Transverse colon (tissue), 3 donors: ENCODE data around the gene DRD2.

ENCODE experiments used
- EP300 ChIP-seq: sonication (generic); formaldehyde crosslinking; IDR thresholded peaks from one replicate; pipeline ENCODE4 v1.6.1; 2017; ENCODE audit warnings: antibody characterized with exemption, low read depth
- TF ChIP-seq, protein P1 (sequence below), 5 experiments: fragments of 200-600 bp in 3 of 5; fragments of 450-650 bp in 2 of 5; sonication (generic) in 3 of 5; IDR thresholded peaks; 1 replicate in 2 of 5; 2 replicates in 3 of 5; pipeline ENCODE4 v1.5.1; 2016 to 2017; ENCODE audit warnings: antibody characterized with exemption in 5 of 5, inconsistent platforms in 3 of 5, mild to moderate bottlenecking in 2 of 5, moderate library complexity in 1 of 5

DNA sequence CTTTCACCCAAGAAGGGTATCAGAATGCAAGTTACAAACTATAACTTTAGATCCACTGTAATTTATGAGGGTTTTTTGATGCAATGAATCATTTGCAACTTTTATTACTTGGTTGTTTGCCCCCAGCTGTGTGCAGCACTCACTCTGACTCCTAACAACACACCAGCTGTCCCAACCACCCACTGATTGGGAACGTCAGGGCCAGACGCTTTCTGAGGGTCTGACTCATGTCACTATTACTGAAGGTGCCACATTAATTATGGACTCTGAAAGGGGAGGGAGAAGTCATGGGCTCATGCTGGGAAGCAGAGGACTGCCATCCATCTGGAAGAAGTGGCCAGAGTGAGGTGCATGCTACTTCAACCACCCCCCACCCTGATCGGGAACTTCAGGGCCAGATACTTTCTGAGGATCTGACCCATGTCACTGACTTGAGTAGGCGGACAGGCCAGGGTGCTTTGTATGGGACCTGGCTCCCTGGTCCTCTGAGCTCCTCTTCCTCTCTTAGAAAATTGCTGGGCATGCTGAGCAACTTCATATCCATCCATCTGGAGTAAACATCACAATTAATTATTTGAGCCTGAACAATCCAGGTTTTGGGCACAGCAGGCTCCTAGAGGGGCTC, 44.9 kb upstream of the DRD2 start:
- TF ChIP-seq EP300 = no peak
- TF ChIP-seq, protein P1, sequence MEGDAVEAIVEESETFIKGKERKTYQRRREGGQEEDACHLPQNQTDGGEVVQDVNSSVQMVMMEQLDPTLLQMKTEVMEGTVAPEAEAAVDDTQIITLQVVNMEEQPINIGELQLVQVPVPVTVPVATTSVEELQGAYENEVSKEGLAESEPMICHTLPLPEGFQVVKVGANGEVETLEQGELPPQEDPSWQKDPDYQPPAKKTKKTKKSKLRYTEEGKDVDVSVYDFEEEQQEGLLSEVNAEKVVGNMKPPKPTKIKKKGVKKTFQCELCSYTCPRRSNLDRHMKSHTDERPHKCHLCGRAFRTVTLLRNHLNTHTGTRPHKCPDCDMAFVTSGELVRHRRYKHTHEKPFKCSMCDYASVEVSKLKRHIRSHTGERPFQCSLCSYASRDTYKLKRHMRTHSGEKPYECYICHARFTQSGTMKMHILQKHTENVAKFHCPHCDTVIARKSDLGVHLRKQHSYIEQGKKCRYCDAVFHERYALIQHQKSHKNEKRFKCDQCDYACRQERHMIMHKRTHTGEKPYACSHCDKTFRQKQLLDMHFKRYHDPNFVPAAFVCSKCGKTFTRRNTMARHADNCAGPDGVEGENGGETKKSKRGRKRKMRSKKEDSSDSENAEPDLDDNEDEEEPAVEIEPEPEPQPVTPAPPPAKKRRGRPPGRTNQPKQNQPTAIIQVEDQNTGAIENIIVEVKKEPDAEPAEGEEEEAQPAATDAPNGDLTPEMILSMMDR (IDR thresholded peaks at IDR 0.05) = no peak
